Fibroblast of gingiva (primary cell): Measurements from ENCODE around the gene RAB11FIP5.
"Not testable (repeated sequence)": the region's sequence is repeated elsewhere in the genome, so short reads cannot be mapped to it uniquely, and the experiment has no call there.

Experiments
- DNase-seq: peaks from one replicate; pipeline ENCODE4 v3.0.0-alpha.2; 2011; ENCODE audit warnings: low read depth

RAB11FIP5 gene, protein sequence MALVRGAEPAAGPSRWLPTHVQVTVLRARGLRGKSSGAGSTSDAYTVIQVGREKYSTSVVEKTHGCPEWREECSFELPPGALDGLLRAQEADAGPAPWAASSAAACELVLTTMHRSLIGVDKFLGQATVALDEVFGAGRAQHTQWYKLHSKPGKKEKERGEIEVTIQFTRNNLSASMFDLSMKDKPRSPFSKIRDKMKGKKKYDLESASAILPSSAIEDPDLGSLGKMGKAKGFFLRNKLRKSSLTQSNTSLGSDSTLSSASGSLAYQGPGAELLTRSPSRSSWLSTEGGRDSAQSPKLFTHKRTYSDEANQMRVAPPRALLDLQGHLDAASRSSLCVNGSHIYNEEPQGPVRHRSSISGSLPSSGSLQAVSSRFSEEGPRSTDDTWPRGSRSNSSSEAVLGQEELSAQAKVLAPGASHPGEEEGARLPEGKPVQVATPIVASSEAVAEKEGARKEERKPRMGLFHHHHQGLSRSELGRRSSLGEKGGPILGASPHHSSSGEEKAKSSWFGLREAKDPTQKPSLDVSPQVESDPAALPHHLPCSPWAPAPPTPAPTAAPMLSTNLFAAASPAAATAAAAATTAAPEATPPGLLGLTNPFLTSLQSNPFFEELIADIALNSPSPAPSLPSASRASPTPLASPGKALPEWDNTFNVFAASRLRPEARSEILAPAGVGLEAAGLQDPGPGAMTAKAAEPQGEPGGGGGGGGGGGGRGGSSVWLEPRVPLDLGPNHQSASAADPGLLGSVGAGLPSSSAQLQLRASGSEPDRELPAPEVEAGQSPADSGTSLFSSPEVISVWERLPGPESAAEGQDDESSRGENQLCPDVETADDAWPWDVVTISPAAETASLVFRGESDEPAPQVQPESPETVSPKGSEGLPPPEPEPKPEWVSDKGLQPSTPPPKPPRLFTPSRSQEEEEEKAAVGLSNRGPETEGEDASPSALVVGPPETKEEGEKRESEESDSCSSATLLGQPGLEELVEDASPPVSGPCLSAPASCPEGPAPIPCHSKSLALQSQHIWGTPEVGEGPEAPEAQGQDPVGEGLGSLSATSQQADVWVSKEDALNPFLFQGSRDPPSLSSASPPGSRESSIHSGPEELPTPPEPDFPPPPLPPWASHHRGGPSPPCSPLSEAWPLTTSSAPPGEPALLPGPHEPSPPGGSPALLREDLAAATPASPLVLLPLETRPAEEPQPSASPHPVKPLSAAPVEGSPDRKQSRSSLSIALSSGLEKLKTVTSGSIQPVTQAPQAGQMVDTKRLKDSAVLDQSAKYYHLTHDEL (N-terminal part only)

DNA sequence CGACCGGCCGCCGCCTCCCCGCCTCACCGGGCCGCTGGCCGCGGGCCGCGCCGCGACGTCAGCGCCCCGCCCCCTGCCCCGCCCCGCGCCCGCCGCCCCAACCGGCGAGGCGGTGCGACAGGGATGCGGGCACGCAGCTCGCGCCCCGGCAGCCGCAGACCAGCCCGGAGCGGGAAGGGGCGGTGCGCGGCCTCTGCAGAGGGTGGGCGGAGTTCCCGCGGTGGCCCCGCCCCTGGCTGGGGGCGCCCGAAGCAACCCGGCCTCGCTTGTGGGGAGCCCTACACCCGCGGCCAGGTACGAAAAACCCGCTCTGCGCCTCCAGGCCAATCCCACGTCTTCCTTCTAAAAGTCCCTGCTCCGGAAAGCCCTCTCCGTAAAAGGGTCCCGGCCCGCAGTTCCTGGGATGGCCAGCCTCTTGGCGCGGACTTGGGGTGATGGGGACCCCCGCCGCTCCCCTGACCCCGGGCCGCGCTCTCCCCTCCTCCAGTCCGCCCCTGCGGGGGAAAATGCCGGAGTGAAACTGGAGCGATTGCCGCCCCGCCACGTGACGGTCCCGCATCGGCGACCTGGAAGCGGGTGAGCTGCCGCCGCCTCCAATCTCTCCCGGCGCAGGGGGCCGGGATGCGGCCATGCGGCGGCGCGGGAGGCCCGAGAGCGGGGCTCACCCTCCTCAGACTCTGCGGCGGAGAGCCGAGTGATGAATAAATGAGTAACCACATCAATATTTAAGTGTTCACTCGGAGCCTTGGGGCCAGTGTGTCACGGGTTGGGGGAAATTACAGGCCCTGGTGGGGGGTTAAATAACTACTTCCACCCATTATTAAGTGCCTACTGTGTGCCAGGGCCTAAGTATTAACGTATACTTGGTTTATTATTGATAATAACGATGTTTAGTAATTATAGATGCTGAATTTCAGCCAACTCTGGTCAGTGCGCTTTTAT is at the start of gene RAB11FIP5:
RAB11FIP5 (minus strand) TSS at position 36 of the 942 bp plus-strand sequence. CDS start 171 bp downstream, outside the sequence.
- peak; percentile 80 for DNase-seq

DNA sequence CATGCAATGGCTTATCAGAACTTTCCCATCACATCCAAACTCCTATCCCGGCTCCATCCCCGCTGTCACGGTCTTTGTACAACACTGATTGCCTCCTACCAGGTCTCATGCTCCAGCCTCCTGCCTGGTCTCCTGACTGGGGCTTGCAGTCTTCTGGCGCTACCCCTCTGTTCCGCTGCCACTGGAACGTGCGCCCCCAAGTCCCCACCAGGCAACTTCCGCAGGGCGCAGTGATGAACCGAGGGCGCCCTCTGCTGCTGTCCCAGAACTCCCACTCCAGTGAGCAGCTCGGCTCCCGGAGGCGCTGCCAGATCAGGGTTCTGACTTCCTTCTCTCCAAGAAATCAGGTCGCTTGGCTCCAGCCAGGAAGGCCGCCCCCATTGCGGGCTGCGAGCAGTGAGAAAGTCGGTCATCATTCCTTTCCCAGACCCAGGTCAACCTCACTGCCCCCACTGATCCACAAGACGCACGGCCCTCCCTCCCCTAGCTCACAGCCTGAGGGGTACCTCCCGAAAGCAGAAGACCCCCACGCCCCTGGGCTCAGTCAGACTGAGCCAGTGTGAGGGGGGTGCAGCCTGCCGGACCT is 43.9 kb upstream of the RAB11FIP5 start:
- peak; percentile 47 for DNase-seq

DNA sequence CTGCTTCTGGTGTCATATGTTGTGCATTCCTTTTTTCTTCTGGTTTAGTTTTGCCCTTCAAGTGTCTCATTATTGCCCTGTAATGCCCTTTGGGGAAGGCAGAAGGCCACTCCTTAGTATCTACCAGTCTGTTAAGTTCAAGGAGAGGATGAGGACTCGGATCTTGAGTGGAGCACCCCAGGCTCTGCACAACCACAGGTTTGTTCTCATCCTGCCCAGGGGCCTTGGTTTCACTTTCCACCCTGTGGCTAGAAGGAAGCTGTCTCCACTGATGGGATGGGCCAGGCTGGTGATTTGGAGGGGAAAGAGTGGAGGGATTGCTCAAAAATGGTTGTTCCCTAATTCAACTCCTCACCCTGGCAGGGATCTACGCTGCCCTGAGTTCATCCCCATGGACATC is 30.2 kb upstream of the RAB11FIP5 start:
- DNase-seq = no peak

DNA sequence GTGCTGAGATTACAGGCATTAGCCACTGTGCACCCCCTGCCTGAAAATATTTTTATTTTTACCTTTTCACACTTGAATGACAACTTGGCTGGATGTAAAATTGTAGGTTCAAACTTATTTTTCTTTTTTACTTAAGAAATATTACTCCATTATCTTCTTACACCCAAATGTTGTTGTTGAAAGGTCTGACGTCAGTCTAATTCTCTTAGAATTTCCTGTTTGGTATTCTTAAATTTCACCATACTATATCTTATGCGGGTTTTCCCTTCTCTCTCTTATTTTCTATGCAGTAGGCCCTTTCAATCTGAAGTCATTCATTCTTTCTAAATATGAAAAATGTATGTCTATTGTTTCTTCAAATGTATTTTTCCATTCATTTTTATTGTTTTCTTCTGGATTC is 29.1 kb upstream of the RAB11FIP5 start:
- no peak for DNase-seq

DNA sequence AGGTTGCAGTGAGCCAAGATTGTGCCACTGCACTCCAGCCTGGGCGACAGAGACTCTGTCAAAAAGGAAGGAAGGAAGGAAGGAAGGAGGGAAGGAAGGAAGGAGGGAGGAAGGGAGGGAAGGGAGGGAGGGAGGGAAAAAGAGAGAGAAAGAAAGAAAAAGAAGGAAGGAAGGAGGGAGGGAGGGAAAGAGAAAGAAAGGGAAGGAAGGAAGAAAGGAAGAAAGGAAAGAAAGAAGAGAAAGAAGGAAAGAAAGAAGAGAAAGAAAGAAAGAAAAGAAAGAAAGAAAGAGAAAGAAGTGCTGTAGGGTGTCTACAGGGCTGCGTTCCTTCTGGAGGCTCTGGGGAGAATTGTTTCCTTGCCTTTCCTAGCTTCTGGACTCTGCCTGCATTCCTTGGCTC is 22.5 kb upstream of the RAB11FIP5 start:
- no peak for DNase-seq

DNA sequence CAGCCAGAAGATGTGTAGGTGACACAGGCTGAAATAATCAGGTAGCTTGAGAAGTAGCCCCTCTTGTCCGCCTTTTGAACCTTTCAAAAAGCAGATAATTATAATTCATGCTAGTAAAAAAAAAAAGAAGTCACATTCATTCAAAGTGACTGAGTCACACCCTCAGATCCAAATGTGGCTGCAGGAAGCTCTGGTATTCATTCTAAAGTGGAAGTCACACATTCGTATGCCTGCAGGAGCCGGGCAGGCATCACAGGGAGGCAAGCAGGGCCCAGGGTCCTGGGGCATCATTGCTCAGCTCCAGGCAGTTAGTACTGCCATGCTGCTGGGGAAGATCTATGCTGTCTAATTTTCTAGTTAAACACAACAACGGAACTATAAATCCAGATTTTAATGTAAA is 21.7 kb upstream of the RAB11FIP5 start:
- no peak for DNase-seq

DNA sequence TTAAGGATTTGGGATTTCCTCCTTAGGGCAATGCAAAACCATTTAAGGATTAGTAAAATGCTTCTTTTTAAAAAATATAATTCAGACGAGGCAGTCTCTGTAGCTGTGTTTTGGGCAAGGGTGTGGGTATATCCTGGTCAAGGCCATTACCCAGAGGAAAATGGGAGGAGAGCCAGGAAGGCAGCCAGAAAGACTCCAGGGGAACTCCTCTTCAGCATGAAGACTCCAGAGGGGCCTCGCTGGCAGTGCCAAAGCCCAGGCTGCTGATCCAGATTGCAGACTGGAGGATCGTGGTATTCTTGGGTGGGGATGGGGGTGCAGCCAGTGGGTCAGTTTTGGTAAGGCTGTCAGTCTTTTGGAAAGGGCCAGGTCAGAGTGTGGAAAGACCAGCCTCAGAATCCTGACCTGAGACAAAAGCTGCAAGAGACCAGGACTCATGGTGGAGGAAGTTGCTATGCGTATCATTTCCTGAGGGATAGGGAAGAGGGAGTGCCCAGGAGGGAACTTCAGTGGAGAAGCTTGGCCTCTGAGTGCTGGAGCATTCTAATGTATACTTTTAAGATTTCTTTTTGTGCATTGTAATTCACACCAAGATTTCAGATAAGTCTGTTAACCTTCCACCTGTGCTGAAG is 20.9 kb upstream of the RAB11FIP5 start:
- no peak for DNase-seq

DNA sequence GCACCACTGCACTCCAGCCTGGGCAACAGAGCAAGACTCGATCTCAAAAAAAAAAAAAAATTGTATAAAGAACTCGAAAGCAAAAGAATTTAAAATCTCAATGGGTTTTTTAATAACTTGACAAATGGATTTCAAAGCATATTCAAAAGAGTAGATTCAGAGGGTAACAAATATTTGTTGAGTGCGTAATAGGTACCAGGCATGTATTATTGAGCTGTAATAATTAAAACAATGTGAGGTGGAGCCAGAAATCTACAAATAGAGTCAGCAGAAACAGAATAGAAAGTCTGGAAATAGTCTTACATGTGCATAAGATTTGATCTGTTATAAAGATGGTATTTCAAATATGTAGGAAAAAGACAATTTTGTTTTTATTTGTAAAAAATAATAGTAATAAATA is 19.1 kb upstream of the RAB11FIP5 start:
- DNase-seq = no peak

DNA sequence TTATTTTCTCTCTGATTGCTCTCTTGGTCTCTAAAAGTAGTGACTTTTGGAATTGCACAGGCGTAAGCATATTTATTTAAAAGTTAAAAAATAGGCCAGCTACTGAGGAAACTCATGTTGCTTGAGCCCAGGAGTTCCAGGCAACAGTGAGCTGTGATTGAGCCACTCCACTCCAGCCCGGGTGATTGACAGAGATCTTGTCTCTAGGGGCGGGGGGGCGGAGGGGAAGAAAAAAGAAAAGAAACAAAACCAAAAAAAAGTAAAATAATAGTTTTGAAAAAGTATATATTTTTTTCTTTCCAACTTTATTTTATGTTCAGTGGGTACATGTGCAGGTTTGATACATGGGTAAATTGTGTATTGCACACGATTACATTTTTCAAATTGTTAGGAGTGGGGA is 18.0 kb upstream of the RAB11FIP5 start:
- no peak for DNase-seq

DNA sequence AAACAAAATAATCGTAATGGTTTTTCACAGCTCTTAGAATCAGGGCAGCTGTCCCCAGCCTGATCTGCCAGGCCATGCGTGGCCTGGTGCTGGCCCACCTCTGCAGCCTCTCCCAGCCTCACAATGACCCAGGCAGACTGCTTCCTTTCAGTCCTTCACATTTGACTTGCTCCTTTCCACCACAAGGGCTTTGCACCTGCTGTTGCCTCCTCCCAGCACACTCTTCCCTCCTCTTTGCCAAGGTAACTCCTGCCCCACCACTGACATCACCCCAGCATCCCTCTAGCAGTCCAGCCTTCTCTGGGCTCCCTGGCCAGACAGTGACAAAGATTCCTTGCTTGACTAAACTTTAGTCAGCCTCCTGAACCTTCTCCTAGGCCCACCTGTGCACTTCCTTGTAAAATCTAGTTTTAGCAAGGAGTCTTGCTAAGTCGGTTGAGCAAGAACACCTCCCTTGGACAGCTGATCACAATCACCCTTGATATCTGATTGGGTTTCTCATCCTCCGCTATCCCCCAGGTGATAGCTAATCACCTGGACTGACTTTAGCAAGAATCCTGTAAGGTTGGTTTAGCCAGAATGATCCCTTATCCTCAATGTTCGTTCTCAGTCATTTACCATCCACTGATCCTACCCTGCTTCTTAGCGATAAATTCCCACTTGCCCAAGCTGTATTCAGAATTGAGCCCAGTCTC is 16.2 kb upstream of the RAB11FIP5 start:
- DNase-seq = no peak

DNA sequence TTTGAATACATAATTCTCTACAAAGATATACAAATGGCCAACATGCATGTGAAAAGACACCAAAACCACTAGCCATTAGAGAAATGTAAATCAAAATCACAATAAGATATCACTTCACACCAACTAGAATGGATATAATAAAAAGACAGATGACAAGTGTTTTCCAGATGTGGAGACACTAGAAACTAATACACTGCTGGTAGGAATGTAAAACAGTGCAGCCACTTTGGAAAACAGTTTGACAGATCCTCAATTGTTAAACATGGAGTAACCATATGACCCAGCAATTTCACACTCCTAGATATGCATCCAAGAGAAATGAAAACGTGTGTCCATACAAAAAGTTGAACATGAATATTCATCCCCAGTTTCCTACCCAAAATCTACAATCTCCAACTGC is 9.8 kb upstream of the RAB11FIP5 start:
- DNase-seq = no peak

DNA sequence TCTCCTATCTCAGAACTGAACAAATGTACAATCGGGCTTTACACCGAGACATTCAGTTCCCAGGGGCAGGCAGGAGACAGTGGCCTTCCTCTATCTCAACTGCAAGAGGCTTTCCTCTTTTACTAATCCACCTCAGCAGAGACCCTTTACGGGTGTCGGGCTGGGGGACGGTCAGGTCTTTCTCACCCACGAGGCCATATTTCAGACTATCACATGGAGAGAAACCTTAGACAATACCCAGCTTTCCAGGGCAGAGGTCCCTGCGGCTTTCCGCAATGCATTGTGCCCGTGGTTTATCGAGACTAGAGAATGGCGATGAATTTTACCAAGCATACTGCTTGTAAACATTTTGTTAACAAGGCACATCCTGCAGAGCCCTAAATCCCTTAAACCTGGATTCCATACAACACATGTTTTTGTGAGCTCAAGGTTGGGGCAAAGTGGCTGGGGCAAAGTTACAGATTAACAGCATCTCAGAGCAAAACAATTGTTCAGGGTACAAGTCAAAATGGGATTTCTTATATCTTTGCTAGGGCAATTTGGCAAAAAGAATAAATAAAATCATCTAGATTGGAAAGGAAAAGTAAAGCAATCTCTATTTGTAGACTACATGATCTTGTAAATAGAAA is 7.0 kb upstream of the RAB11FIP5 start:
- DNase-seq = not testable (repeated sequence)

DNA sequence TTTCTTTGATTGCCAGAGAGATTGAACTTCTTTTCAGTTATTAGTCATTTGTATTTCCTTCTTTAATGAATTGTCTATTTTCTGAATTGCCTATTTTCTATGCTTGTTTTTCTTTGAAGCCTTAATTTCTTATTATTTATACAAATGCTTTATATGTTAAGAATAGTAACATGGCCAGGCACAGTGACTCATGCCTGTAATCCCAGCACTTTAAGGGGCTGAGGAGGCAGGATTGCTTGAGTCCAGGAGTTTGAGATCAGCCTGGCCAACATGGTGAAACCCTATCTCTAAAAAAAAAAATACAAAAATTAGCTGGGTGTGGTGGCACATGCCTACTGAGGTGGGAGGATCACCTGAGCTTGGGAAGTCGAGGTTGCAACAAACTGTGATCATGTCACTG is 4.7 kb upstream of the RAB11FIP5 start:
- DNase-seq = no peak

DNA sequence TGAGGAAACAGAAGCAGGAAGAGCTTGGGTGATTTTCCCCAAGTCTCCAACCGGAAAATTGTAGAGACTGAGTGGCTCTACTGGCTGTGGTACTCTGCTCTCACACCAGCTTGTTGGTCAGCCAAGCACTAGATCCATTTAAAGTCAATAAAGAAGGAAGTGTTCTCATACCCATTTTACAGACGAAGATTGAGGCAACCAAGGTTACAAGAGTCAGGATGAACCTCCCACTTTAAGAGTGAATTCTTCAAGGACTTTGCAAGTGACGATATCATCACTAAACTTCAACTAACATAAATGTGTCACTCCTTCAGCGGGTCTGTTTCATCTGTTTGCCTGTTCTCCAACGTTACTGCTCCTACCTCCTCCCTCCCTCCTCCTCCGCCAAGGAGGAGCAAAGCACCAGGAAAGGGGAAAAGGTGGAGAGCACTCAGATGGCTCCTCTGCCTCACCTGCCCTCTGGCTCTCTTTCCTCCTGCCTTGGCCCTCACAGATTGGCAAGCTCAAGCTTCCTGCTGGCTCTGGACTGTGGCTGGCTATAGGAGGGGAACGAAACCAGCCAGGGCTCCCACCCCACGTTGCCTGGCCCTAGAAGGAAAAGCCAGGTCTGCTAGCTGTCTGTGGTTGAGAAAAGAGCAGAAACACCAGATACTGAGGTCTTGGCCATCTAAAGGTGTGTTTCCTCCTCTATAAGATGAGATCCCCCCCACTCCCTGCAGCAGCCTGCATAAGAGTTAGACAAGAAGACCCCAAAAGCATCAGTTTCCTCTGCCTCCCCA is 3.6 kb upstream of the RAB11FIP5 start:
- no peak for DNase-seq

DNA sequence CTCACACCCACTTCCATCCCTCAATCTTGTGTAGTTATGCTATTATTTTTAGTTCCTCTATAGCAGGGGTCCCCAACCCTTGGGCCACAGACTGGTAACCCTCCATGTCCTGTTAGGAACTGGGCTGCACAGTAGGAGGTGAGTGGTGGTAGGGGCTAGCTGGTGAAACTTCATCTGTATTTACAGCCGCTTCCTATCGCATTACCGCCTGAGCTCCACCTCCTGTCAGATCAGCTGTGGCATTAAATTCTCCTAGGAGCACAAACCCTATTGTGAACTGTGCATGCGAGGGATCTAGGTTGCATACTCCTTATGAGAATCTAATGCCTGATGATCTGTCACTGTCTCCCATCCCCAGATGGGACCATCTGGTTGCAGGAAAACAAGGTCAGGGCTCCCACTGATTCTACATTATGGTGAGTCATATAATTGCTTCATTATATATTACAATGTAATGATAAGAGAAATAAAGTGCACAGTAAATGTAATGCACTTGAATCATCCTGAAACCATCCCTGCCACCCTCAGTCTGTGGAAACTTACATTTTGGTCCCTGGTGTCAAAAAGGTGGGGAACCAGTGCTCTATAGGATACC is 1.6 kb upstream of the RAB11FIP5 start:
- DNase-seq = no peak

DNA sequence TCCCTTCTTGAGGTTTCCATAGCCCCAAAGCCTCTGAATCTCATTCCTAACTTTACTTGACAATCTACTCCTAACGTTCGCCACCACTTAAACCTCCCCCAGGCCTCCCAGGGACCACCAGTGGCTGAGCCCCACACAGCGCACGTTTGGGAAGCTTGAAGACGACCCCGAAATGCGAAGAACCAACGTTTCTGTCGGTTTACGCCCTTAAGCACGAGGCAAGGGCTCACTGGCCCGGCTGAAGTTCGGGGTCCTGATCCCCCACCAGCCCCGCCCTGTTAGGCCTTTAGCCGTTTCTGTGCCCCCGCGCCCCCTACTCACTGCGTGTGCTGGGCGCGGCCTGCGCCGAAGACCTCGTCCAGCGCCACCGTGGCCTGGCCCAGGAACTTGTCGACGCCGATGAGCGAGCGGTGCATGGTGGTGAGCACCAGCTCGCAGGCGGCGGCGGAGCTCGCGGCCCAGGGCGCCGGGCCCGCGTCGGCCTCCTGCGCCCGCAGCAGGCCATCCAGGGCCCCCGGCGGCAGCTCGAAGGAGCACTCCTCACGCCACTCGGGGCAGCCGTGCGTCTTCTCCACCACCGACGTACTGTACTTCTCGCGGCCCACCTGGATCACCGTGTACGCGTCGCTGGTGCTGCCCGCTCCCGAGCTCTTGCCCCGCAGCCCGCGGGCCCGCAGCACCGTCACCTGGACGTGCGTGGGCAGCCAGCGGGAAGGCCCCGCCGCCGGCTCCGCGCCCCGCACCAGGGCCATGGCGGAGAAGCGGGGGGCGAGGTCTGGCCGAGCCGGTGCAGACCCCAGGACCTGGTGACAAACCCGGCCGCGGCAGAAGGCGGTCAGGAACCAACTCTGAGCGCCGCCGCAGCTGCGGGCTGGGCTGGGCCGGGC is 479 bp downstream of the RAB11FIP5 start:
- DNase-seq = peak; percentile 40
